H1 (cell line): ENCODE measurements around the gene TBC1D2B. TPM values are rescaled to one million over a fixed set of nuclear protein-coding genes. Genes with fewer than 3 reads are reported as not detected.

Experiments used
- CTCF ChIA-PET: fragments of 300-600 bp; sonication (Branson Sonifier 250); formaldehyde crosslinking; loops from one replicate; lab custom pipeline; 2021; ENCODE audit not compliant: partially characterized antibody; lab: Charles Lee
- POLR2A ChIA-PET: fragments of 300-600 bp; sonication (Branson Sonifier 250); formaldehyde crosslinking; loops from one replicate; lab custom pipeline; 2021; ENCODE audit warnings: inconsistent platforms; ENCODE audit not compliant: partially characterized antibody; lab: Charles Lee
- DNase-seq, 2 experiments: peaks; one replicate each; pipeline versions ENCODE4 v3.0.0 to v3.0.0-alpha.2; 2010 to 2022; ENCODE audit warnings: low spot score in 2 of 2, low read depth in 1 of 2, mixed read lengths in 1 of 2
- FAIRE-seq: peaks from 2 replicates; lab custom pipeline; 2011; peaks lifted over from hg19 to GRCh38; lab: Jason Lieb, UNC
- H2AFZ ChIP-seq: 2 replicates; pipeline ENCODE4 v1.8.1; 2012; ENCODE audit warnings: low read length, inconsistent platforms
- H2AK5ac ChIP-seq: 2 replicates; pipeline ENCODE4 v1.6.1; 2013; ENCODE audit warnings: low read depth, low read length
- H2BK120ac ChIP-seq: replicated peaks from 2 replicates; pipeline ENCODE3; 2013; ENCODE audit warnings: low read depth, low read length, inconsistent platforms
- H2BK12ac ChIP-seq: 2 replicates; pipeline ENCODE4 v1.6.1; 2013; ENCODE audit warnings: low read depth, low read length
- H2BK15ac ChIP-seq: 2 replicates; pipeline ENCODE4 v1.6.1; 2013; ENCODE audit warnings: low read length
- H2BK20ac ChIP-seq: 2 replicates; pipeline ENCODE4 v1.6.1; 2013; ENCODE audit warnings: low read length
- H2BK5ac ChIP-seq: 2 replicates; pipeline ENCODE4 v1.6.1; 2013; ENCODE audit warnings: low read depth, low read length
- H3K14ac ChIP-seq: 2 replicates; pipeline ENCODE4 v1.6.1; 2013; ENCODE audit warnings: inconsistent platforms; ENCODE audit not compliant: insufficient read length
- H3K18ac ChIP-seq: 2 replicates; pipeline ENCODE4 v1.6.1; 2013; ENCODE audit warnings: low read length; ENCODE audit errors: extremely low read depth
- H3K23ac ChIP-seq: 2 replicates; pipeline ENCODE4 v1.6.1; 2013; ENCODE audit warnings: inconsistent platforms; ENCODE audit not compliant: insufficient read length
- H3K23me2 ChIP-seq: 2 replicates; pipeline ENCODE4 v1.6.1; 2013; ENCODE audit warnings: low read depth, low read length
- H3K27ac ChIP-seq: 2 replicates; pipeline ENCODE4 v1.6.1; 2011; ENCODE audit warnings: low read depth, low read length, inconsistent platforms
- H3K27me3 ChIP-seq, 4 experiments: replicated peaks in 1 of 4; 1 replicate in 1 of 4; 2 replicates in 3 of 4; pipeline versions ENCODE4 v1.6.1 to v1.8.1; 2011 to 2013; ENCODE audit warnings: low read length in 3 of 4, mild to moderate bottlenecking in 3 of 4, inconsistent platforms in 2 of 4, mixed read lengths in 2 of 4, moderate library complexity in 1 of 4; ENCODE audit not compliant: control insufficient read depth in 3 of 4, insufficient read depth in 3 of 4; ENCODE audit errors: extremely low read depth in 1 of 4
- H3K36me3 ChIP-seq, 4 experiments: 2 replicates each; pipeline versions ENCODE4 v1.6.1 to v1.8.1; 2011 to 2013; ENCODE audit warnings: mild to moderate bottlenecking in 4 of 4, low read length in 3 of 4, moderate library complexity in 2 of 4, control low read depth in 1 of 4, inconsistent platforms in 1 of 4; ENCODE audit not compliant: insufficient read depth in 4 of 4, control insufficient read depth in 2 of 4
- H3K4ac ChIP-seq: replicated peaks from 2 replicates; pipeline ENCODE3; 2013; ENCODE audit warnings: low read length, low read depth, mixed read lengths, inconsistent platforms; ENCODE audit not compliant: insufficient read length
- H3K4me1 ChIP-seq, 4 experiments: replicated peaks in 1 of 4; 1 replicate in 1 of 4; 2 replicates in 3 of 4; pipeline versions ENCODE4 v1.6.1 to v1.8.1; 2011 to 2013; ENCODE audit warnings: low read length in 3 of 4, inconsistent platforms in 2 of 4, mixed read lengths in 1 of 4; ENCODE audit not compliant: insufficient read depth in 4 of 4, control insufficient read depth in 3 of 4
- H3K4me2 ChIP-seq, 2 experiments: 2 replicates each; pipeline versions ENCODE4 v1.6.1 to v1.8.1; 2011 to 2013; ENCODE audit warnings: low read depth in 2 of 2, low read length in 2 of 2, control low read depth in 1 of 2, inconsistent platforms in 1 of 2, mild to moderate bottlenecking in 1 of 2; ENCODE audit not compliant: insufficient read depth in 1 of 2
- H3K4me3 ChIP-seq, 4 experiments: fragments of 200-600, 300-600 bp in 1 of 4; sonication (generic), shearing (Covaris generic), sonication (Bioruptor Twin) in 1 of 4; 2 replicates each; pipeline versions ENCODE4 v1.5.1 to v1.8.1; 2011 to 2016; ENCODE audit warnings: low read length in 4 of 4, low read depth in 3 of 4, control low read depth in 2 of 4, inconsistent platforms in 2 of 4, mild to moderate bottlenecking in 2 of 4, mixed read lengths in 1 of 4, moderate library complexity in 1 of 4; ENCODE audit not compliant: insufficient read depth in 2 of 4; ENCODE audit errors: extremely low read depth in 1 of 4
- H3K56ac ChIP-seq: replicated peaks from 2 replicates; pipeline ENCODE3; 2013; ENCODE audit warnings: low read depth, mild to moderate bottlenecking, mixed read lengths, low read length, inconsistent platforms; ENCODE audit not compliant: insufficient read length
- H3K79me1 ChIP-seq: 2 replicates; pipeline ENCODE4 v1.6.1; 2013; ENCODE audit warnings: low read depth, low read length, control low read depth
- H3K79me2 ChIP-seq, 2 experiments: 2 replicates each; pipeline versions ENCODE4 v1.6.1 to v1.8.1; 2012 to 2013; ENCODE audit warnings: low read length in 2 of 2, mild to moderate bottlenecking in 2 of 2, inconsistent platforms in 1 of 2; ENCODE audit not compliant: insufficient read depth in 2 of 2, control insufficient read depth in 1 of 2
- H3K9ac ChIP-seq, 4 experiments: replicated peaks in 1 of 4; 1 replicate in 1 of 4; 2 replicates in 3 of 4; pipeline versions ENCODE4 v1.6.1 to v1.8.1; 2011 to 2013; ENCODE audit warnings: low read depth in 3 of 4, low read length in 3 of 4, control low read depth in 2 of 4, mild to moderate bottlenecking in 2 of 4, moderate library complexity in 2 of 4, inconsistent platforms in 1 of 4; ENCODE audit errors: extremely low read depth in 1 of 4
- H3K9me3 ChIP-seq, 2 experiments: 2 replicates each; pipeline versions ENCODE4 v1.6.1 to v1.8.1; 2012 to 2013; ENCODE audit warnings: mild to moderate bottlenecking in 2 of 2, moderate library complexity in 2 of 2, control low read depth in 1 of 2, inconsistent platforms in 1 of 2, low read depth in 1 of 2, low read length in 1 of 2, mixed read lengths in 1 of 2; ENCODE audit not compliant: insufficient read depth in 2 of 2
- H4K20me1 ChIP-seq, 2 experiments: replicated peaks in 1 of 2; 2 replicates each; pipeline versions ENCODE3 to v1.8.1; 2011 to 2013; ENCODE audit warnings: inconsistent platforms in 2 of 2, low read length in 2 of 2, mild to moderate bottlenecking in 1 of 2; ENCODE audit not compliant: insufficient read depth in 2 of 2, control insufficient read depth in 1 of 2
- H4K5ac ChIP-seq: 2 replicates; pipeline ENCODE4 v1.6.1; 2013; ENCODE audit warnings: low read length, low read depth, mixed read lengths, inconsistent platforms; ENCODE audit not compliant: insufficient read length
- H4K8ac ChIP-seq: 2 replicates; pipeline ENCODE4 v1.8.0; 2013; ENCODE audit warnings: mild to moderate bottlenecking, moderate library complexity, low read length, inconsistent platforms; ENCODE audit not compliant: insufficient read depth; ENCODE audit errors: extremely low read depth
- H4K91ac ChIP-seq: replicated peaks from 2 replicates; pipeline ENCODE3; 2013; ENCODE audit warnings: low read length, mixed read lengths, inconsistent platforms; ENCODE audit not compliant: insufficient read length
- CEBPB ChIP-seq: IDR thresholded peaks from 2 replicates; pipeline ENCODE4 v1.6.1; 2012; ENCODE audit warnings: low read depth, low read length
- EZH2 ChIP-seq: fragments of 200-600 bp; sonication (generic); IDR thresholded peaks from 2 replicates; pipeline ENCODE4 v1.7.1; 2012; ENCODE audit warnings: low read depth, mild to moderate bottlenecking, moderate library complexity, low read length, inconsistent platforms; ENCODE audit not compliant: severe bottlenecking
- HDAC6 ChIP-seq: IDR thresholded peaks from one replicate; pipeline ENCODE4 v1.7.1; 2012; ENCODE audit warnings: low read depth, mild to moderate bottlenecking, inconsistent platforms, low read length, moderate library complexity
- RNF2 ChIP-seq: fragments of 200-900, 300-1000 bp; sonication (generic); IDR thresholded peaks from 2 replicates; pipeline ENCODE4 v1.7.1; 2016; ENCODE audit warnings: borderline replicate concordance, low read depth, mild to moderate bottlenecking, antibody characterized with exemption, low read length; ENCODE audit not compliant: poor library complexity, severe bottlenecking; ENCODE audit errors: missing control alignments
- WGBS, 2 experiments: shearing (Covaris generic) in 1 of 2; methylation state at CpG; one replicate each; pipeline versions ENCODE4 v1.1.6 to v1.1.7; 2013 to 2015; ENCODE audit warnings: low lambda C conversion rate in 2 of 2, mixed read lengths in 2 of 2, inconsistent platforms in 1 of 2, low coverage in 1 of 2, missing lambda C conversion rate in 1 of 2; ENCODE audit not compliant: insufficient replicate concordance in 2 of 2, insufficient coverage in 1 of 2, insufficient read length in 1 of 2; ENCODE audit errors: extremely low coverage in 1 of 2, missing lambda C conversion rate in 1 of 2; 5-methylcytosine and 5-hydroxymethylcytosine counted together
- polyA plus RNA-seq, 7 experiments: library from polyadenylated mRNA; depleted of rRNA in 3 of 7; stranded (reverse) in 5 of 7; unstranded in 2 of 7; fragments of >200 nt in 5 of 7; fragments of 200-250 nt in 2 of 7; gene quantifications; 1 replicate in 5 of 7; 2 replicates in 1 of 7; 4 replicates in 1 of 7; pipeline versions ENCODE4 v1.2.1 to v1.2.3, GENCODE V29; 2011 to 2013; ENCODE audit warnings: missing spikeins in 2 of 7, mixed read lengths in 2 of 7
- total RNA-seq: library from RNA; stranded (reverse); fragmentation: NEBNext Ultra II Directional; extraction: Animal tissue kit (Norgen Biotek cat#: 25700); gene quantifications from 2 replicates; pipeline ENCODE4 v1.2.1, GENCODE V29; 2021

Gene TBC1D2B
- total and polyA plus RNA-seq, 2 of the 8 experiments (the other 6 are each of a cell fraction or from before 2014, with no cell fraction given), result 11.9 to 19.5 TPM

- H3K27me3 ChIP-seq, result no peaks in the 10 kb centered on the region
- no peak overlapping the region for H4K91ac ChIP-seq
- H2AFZ ChIP-seq, result no peak overlapping the region
- no peak overlapping the region; the same call in 1 of the 2 replicates for H3K27ac ChIP-seq
- peaks cover 0 to 7% of the 10 kb centered on the region in 2 experiments for H4K20me1 ChIP-seq
- TF ChIP-seq CEBPB (peak; percentile 63; the same call in 1 of the 2 replicates), EZH2 (no peak), RNF2 (no peak), HDAC6 (no peak)
- TF ChIP-seq, all 59 proteins: peak for 1
- ChIA-PET POLR2A (no interaction called here), CTCF (interaction anchor here (0.9 to 1.6 kb wide), 2 partner anchors 9 to 96 kb away, joined by 3 to 4 read pairs; no protein-coding TSS in a partner anchor)
- H3K56ac ChIP-seq, result no peak overlapping the region
- no peak overlapping the region for H2BK120ac ChIP-seq
- no peak overlapping the region for H3K18ac ChIP-seq
- no peaks in the 10 kb centered on the region for H3K79me1 ChIP-seq
- no peaks in the 10 kb centered on the region for H3K79me2 ChIP-seq
- WGBS, 2 experiments, result 93% methylated on average over 8 of the region's 8 CpGs; no CpG with 5 or more reads in 1 of the 2 experiments
- H3K9me3 ChIP-seq, result no peaks in the 10 kb centered on the region
- no peak overlapping the region for H3K9ac ChIP-seq
- H3K36me3 ChIP-seq, result peaks cover 2 to 16% (median 5%) of the 10 kb centered on the region in 4 experiments; a peak in 6 of 8 replicates
- H3K23ac ChIP-seq, result no peak overlapping the region
- no peak overlapping the region for H3K14ac ChIP-seq
- DNase-seq (no peak), FAIRE-seq (no peak)
- no peak overlapping the region for H3K4me3 ChIP-seq
- H2BK20ac ChIP-seq, result no peak overlapping the region
- H2BK12ac ChIP-seq, result no peak overlapping the region
- H4K8ac ChIP-seq, result no peak overlapping the region
- H4K5ac ChIP-seq, result no peak overlapping the region
- H2AK5ac ChIP-seq, result no peak overlapping the region
- H2BK5ac ChIP-seq, result no peak overlapping the region; the same call in 1 of the 2 replicates
- no peaks in the 10 kb centered on the region; a peak in 1 of 7 replicates for H3K4me1 ChIP-seq
- no peaks in the 10 kb centered on the region for H3K23me2 ChIP-seq
- H3K4ac ChIP-seq, result no peak overlapping the region
- no peak overlapping the region for H2BK15ac ChIP-seq
- H3K4me2 ChIP-seq, result no peak overlapping the region
Measured at GRCh38 chr15:78012643-78013077, 64.9 kb downstream of the TBC1D2B start.
